Measurements from ENCODE around the gene CBR3.

DNA sequence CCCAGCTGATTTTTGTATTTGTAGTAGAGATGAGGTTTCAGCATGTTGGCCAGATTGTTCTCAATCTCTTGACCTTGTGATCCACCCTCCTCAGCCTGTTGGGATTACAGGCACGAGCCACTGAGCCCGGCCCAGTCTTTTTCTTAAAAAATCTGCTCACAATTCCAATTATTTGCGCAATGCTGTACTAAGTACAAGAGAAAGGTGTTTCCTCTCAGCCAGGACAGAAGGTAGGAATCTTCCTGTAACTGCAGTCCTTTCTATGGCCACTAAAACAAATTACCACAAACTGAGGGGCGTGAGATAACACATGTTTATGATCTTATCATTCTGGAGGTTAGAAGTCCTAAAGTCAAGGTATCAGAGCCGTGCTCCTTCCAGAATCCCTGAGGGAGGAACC, 6.9 kb upstream of the CBR3 start:
- TF ChIP-seq CTCF (conservative IDR thresholded peaks at IDR 0.05; ENCODE audit: low read depth in 2 of 2) (no peak), POLR2AphosphoS5 (IDR thresholded peaks at IDR 0.05; ENCODE audit: low read depth) (no peak)
- TF ChIP-seq, protein P1, sequence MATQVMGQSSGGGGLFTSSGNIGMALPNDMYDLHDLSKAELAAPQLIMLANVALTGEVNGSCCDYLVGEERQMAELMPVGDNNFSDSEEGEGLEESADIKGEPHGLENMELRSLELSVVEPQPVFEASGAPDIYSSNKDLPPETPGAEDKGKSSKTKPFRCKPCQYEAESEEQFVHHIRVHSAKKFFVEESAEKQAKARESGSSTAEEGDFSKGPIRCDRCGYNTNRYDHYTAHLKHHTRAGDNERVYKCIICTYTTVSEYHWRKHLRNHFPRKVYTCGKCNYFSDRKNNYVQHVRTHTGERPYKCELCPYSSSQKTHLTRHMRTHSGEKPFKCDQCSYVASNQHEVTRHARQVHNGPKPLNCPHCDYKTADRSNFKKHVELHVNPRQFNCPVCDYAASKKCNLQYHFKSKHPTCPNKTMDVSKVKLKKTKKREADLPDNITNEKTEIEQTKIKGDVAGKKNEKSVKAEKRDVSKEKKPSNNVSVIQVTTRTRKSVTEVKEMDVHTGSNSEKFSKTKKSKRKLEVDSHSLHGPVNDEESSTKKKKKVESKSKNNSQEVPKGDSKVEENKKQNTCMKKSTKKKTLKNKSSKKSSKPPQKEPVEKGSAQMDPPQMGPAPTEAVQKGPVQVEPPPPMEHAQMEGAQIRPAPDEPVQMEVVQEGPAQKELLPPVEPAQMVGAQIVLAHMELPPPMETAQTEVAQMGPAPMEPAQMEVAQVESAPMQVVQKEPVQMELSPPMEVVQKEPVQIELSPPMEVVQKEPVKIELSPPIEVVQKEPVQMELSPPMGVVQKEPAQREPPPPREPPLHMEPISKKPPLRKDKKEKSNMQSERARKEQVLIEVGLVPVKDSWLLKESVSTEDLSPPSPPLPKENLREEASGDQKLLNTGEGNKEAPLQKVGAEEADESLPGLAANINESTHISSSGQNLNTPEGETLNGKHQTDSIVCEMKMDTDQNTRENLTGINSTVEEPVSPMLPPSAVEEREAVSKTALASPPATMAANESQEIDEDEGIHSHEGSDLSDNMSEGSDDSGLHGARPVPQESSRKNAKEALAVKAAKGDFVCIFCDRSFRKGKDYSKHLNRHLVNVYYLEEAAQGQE (IDR thresholded peaks at IDR 0.05; ENCODE audit: unreplicated experiment): no peak

All from GM23338 (cell line).